ENCODE results near the gene SYCP2. TPM values are rescaled to one million over a fixed set of nuclear protein-coding genes. Genes with fewer than 3 reads are reported as not detected.

Gene SYCP2
- total RNA-seq, 4 donors from 2014 or later: 1.9 to 8.5 (median 5.9) TPM

DNA sequence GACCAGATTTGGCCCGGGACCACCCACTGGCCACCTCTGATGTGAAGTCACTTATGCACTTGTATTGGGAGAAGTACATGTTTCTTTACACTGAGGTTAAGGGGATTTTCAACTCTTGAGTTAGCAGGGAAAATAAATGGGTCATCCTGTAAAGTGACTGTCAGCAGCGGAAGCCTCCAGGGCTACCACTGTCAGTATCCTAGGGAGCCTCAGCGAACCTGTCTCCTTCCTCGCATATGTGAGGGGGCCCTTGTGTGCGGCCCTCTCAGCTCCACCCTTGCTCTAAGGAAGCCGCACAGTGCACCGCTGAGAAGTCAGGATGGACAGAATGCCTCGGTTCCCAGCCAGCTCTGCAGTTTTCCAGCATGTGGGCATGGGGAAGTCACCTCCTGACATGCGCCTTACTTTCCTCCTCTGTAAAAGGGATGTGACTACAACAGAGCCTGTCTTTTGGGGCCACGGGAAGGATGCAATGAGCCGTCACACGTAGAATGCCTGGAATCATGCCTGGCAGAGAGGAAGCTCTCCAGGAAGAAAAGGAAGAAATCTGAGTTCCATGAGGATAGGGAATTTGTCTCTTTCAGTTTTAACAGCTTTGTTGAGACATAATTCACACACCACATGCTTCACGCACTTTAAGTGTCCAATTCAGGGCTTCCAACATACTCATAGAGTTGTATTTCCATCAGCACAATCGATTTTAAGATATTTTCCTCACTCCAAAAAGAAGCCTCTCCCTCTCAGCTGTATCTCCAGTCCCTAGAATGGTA, 115.4 kb downstream of the SYCP2 start:
- no peak for DNase-seq
- no peaks in the 10 kb centered on the region for H3K36me3 ChIP-seq

DNA sequence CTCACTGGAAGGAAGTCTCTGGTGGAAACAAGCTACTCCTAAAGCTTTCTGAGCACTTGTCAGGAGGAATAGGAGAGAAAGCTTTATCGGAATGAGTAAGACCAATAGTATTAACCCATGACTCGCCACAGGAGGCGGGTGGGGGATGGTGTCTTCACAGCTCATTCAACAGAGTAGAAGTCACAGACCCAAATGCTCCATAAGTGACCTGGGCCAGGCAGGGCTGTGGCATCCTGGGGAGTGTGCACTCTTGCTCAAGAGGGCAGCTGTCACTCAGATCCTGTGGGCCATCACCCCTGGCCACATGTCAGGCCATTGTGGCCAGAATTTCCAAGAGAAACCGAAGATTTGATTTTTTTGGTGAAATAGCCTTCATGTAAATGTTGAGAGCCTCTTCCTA, 116.0 kb downstream of the SYCP2 start:
- no peaks in the 10 kb centered on the region for H3K27me3 ChIP-seq
- no peak for TF ChIP-seq POLR2A (IDR thresholded peaks at IDR 0.05)
- TF ChIP-seq, protein P1, sequence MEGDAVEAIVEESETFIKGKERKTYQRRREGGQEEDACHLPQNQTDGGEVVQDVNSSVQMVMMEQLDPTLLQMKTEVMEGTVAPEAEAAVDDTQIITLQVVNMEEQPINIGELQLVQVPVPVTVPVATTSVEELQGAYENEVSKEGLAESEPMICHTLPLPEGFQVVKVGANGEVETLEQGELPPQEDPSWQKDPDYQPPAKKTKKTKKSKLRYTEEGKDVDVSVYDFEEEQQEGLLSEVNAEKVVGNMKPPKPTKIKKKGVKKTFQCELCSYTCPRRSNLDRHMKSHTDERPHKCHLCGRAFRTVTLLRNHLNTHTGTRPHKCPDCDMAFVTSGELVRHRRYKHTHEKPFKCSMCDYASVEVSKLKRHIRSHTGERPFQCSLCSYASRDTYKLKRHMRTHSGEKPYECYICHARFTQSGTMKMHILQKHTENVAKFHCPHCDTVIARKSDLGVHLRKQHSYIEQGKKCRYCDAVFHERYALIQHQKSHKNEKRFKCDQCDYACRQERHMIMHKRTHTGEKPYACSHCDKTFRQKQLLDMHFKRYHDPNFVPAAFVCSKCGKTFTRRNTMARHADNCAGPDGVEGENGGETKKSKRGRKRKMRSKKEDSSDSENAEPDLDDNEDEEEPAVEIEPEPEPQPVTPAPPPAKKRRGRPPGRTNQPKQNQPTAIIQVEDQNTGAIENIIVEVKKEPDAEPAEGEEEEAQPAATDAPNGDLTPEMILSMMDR (IDR thresholded peaks at IDR 0.05): no peak
- H3K4me1 ChIP-seq: no peaks in the 10 kb centered on the region

More for the DNA sequence above, 115.4 kb downstream of the SYCP2 start:
- Histone ChIP-seq H3K27me3 (no peaks in the 10 kb centered on the region), H3K27ac (no peak overlapping the region), H3K9me3 (no peaks in the 10 kb centered on the region), H3K4me3 (replicated peaks in 1 of 3) (no peak overlapping the region), H3K4me1 (no peaks in the 10 kb centered on the region)
- WGBS, 2 donors: 72 to 81% methylated on average over 13 to 14 of the region's 14 CpGs
- no peak for TF ChIP-seq POLR2A (IDR thresholded peaks at IDR 0.05)
- TF ChIP-seq, protein P1 (IDR thresholded peaks at IDR 0.05): no peak
- intact Hi-C loops (cut with DNase I): no loop called here

DNA sequence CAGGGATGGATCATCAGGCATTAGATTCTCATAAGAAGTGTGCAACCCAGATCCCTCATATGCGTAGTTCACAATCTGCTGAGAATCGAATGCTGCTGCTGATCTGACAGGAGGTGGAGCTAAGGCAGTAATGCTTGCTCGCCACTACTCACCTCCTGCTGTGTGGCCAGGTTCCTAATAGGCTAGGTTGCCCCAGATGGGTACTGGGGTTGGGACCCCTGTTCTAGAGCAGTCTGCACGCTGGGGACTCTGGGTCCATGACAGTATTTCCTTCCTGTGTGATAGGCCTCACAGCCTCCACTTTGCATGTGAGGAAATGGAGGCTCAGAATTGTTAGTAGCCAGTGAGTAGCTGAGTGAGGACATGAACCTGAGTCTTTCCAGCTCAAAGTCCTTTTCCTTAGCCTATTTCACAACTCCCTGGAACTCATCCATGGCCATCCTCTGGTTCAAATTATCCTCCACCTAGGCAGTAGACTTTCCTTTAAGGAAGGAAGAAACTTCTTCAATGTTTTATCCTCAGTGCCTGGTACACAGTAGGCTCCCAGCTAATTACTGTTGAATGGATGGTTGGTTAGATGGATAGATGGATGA, 117.2 kb downstream of the SYCP2 start:
- intact Hi-C loops (cut with DNase I): no loop called here
- no peak for DNase-seq
- WGBS, 2 donors: 86 to 100% methylated on average over 4 of the region's 4 CpGs

More for the DNA sequence above, 116.0 kb downstream of the SYCP2 start:
- DNase-seq: no peak
- intact Hi-C loops (cut with DNase I): no loop called here
- Histone ChIP-seq H3K9me3 (no peaks in the 10 kb centered on the region), H3K36me3 (no peaks in the 10 kb centered on the region), H3K4me3 (replicated peaks in 1 of 3) (no peak overlapping the region), H3K27ac (no peak overlapping the region)
- 70 to 77% methylated on average over 4 of the region's 4 CpGs for WGBS, 2 donors

DNA sequence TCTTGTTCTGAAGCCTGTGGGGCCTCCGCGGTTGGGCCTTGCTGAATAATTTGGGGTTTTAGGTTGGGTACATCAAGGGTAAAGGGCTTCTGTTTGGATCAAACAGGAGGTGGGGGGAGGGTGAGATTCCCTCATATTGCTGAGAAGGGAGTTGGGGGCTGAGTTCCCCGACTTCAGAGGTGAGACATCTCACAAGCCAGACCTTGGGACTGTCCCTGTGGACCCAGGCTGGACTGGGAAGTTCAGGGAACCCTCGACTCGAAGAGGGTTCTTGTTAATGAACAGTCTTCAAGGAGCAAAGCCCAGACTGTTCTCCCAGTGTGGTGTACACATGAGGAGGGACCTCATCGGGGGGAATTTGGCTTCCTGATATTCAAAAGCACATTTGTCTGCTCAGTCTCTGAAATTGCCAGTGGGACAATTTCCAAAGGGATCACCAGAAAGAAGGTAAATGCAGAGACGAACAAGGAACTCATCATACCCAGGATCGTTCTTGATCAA, 118.5 kb downstream of the SYCP2 start:
- Histone ChIP-seq H3K27ac (no peak overlapping the region), H3K27me3 (no peaks in the 10 kb centered on the region), H3K36me3 (no peaks in the 10 kb centered on the region), H3K9me3 (no peaks in the 10 kb centered on the region), H3K4me3 (replicated peaks in 1 of 3) (no peak overlapping the region), H3K4me1 (no peaks in the 10 kb centered on the region)
- WGBS, 2 donors: 68 to 75% methylated on average over 6 to 8 of the region's 8 CpGs
- intact Hi-C loops (cut with DNase I): no loop called here
- no peak for DNase-seq
- no peak for TF ChIP-seq POLR2A (IDR thresholded peaks at IDR 0.05)
- TF ChIP-seq, protein P1 (IDR thresholded peaks at IDR 0.05): no peak

More for the DNA sequence above, 117.2 kb downstream of the SYCP2 start:
- TF ChIP-seq POLR2A (IDR thresholded peaks at IDR 0.05): no peak
- TF ChIP-seq, protein P1 (IDR thresholded peaks at IDR 0.05): no peak
- Histone ChIP-seq H3K27ac (no peak overlapping the region), H3K4me1 (no peaks in the 10 kb centered on the region), H3K4me3 (replicated peaks in 1 of 3) (no peak overlapping the region), H3K9me3 (no peaks in the 10 kb centered on the region), H3K27me3 (no peaks in the 10 kb centered on the region), H3K36me3 (no peaks in the 10 kb centered on the region)
